GDM1 (cell line): Measurements from ENCODE around the gene DHRS13.
"Not testable (repeated sequence)": the region's sequence is repeated elsewhere in the genome, so short reads cannot be mapped to it uniquely, and the experiment has no call there.

Source experiments
- DNase-seq: peaks from one replicate; lab custom pipeline; 2025; lab: John Stamatoyannopoulos, UW

Gene DHRS13

DNA sequence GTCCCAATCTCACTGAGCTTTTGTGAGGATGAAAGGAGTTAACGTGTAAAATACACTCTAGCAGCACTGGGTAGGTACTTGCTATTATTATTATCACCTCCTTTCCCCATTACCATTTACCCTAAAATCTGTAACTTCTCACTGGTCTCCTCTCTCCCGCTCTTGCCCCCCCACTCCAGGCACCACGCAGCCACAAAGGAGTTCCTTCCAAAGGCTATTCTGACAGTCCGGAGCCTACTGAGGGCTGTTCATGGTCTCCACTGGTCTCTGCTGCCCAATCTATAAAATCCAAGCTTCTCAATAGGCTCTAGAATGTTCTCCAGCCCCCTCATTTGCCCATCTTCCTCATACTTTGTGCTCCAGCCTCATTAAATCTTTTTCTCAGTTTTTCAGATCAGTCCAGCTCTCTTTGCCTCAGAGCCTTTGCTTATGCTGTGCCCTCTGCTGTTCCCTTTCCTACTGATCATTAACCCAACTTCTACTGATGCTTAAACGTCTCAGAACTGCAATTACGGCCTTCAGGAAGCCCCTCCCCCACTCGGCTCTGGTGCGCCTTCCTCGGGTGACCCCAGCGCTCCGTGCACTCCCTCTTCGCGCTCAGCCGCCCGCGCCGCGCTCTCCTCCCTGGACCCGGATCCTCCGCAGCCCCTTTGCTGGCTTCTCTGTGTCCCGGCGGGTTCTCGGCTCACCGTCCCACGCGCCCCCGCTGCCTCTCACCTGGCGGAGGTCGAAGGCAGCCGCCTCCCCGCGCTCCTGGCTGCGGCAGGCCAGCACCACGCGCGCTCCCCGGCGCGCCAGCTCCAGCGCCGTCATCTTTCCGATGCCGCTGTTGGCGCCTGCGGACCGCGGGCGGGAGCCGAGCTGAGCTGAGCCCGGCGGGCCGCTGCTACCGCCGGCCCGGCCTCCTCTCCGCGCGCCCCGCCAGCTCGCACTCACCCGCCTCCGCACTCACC, 737 bp downstream of the DHRS13 start:
- no peak for DNase-seq

- no peak for DNase-seq
Observed at GRCh38 chr17:28900986-28901726, 1.7 kb downstream of the DHRS13 start.

- DNase-seq, result no peak
Observed at GRCh38 chr17:28899212-28899815, 3.6 kb downstream of the DHRS13 start.

DNA sequence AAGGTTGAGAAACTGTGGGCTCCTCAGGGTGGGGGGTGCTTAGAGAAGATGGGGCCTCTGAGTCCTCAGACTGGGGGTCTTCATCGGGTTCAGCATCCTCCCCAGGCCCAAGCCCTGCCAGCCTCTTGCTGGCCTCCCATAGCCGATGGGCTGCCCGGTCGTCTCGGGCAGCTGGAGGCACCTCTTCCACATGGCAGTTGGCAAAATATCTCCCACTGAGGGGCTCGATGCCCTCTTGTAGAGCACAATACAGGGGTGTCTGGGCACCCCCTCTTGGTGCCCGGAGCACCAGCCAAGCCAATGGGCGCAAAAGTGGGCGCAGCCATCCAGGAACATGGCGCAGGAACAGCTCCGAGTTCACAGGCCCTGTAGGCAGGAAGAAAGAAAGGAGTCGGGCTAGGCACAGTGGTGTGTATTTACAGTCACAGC, 4.3 kb downstream of the DHRS13 start:
- no peak for DNase-seq

DNA sequence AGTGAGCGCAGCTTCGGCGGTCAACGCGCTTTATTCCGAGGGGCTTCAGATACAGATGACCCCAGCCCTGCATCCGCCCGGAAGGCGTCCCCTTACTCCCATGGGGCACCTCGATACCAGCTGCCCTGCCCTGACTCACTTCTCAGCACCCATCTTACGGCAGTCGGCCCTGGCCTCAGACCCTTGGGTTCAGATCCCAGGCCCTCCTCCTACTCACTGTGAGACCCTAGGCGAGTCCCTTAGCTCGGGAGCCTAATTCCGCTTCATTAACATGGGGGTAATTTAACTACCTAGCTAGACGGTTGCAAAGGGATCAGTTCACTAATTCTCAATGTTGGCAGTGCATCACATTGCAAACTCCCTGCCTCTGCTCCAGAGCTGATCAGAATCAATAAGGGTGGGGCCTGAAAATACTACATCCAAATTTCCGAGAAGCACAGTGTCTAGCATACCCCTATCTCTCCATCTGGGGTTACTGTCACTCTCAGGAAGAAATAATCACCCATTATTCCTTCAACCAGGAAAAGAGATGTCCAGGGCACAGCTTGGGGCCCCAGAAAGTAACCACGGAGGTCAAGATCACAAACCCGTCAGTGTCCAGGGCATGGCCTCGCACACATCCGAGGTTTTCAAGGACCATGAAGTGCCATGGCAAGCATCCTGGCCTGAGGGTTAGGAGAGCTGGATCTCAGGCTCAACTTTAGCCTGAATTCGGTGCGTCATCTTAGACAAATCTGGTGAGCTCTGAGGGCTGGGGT, 4.9 kb downstream of the DHRS13 start:
- DNase-seq, result no peak

DNA sequence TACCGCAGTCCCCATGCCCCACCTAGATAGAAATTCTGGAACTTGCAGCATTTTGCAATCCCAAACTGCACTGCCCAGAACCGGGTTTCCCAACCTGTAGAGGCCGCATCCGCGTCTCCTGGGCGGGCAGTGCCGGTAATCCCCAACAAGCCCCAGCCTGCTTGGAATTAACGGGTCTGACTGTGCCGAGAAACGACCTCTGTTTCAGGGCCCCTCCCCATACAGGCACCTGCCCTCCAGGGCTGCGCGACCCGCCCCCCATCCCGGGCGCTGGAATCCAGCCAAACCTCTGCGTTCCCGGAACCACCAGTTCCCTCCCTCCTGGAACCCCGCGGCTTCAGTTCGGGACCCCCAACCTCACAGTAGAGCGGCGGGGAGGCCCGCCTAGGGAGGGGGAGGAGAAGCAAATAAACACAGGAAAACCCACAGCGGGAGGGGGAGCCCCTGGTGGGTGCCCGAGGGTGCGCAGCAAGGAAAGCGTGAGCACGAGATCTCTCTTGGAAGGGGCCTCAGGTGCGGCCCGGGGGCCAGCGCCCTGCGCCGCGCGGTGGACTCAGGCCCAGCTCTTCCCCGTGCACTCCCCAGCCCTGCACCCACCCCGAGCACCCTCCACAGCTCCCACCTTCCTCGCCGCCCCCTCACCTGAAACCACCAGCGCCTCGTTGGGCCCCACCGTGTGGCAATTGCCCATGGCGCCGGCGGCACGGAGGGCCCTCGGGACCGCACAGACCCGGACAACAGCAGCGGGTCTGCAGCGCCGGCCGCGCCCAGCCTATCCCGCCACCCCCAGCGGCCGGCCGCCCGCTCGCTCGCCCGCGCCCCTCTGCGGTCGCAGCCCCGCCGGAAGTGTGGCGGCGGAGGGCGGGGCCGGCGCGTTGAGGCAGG, 5.8 kb downstream of the DHRS13 start, which contains the start of gene FLOT2:
TSS of gene FLOT2 (minus strand) at position 850 of the 885 bp plus-strand sequence. CDS start at position 691, 159 bp downstream.
- peak; percentile 7 for DNase-seq

GRCh38 chr17:28896491-28896883, 6.4 kb downstream of the DHRS13 start:
- no peak for DNase-seq

DNA sequence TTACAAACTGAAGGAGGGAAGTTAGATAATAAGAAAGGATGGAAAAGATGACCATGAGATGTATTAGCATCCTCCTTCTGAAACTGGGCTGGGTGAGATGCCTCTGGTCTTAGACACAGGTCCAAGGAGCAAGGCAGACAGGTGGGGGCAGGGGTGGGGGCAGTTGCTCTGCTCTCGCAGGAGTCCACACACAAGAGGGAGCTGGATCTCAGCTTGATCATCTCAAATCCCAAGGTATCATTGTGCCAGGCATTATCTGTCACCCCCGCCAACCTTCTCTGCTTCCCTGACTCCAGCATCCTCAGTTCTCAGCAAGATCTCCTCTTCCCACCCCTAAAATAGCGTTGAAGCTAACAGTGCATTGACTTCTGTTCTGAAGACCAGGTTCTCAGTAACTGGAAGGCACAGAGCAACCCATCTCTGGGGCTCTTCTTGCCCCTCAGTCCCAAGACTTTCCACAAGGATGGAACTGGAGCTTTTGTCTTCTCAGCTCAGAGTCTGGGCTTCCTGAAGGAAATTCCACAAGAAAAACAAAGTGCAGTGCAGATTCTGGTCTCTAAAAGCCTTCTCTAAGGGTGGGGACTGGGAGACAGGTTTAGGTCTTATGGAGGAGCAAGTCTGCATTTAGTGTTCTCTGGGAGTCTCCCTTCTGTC, 7.0 kb downstream of the DHRS13 start:
- DNase-seq, result no peak

- not testable (repeated sequence) for DNase-seq
Observed at GRCh38 chr17:28893248-28894183, 9.4 kb downstream of the DHRS13 start.

DNA sequence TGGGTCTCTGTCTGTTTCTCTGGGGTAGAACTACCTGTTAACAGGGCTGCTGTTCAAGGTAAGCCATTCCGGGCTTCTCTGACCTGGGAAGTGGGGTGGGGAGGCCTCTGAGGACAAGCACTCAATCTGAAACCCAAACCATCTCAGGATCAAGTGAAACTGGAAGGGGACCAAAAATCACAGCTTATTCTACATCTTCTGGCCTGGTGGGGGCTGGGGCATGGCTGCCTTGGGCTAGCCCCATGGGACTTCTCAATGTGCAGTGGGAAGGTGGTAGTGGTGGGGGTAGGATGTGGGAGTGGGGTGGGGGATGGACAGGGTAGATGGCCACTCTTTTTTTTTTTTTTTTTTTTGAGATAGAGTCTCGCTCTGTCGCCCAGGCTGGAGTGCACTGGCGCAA, 10.9 kb downstream of the DHRS13 start:
- DNase-seq, result no peak

GRCh38 chr17:28891201-28891600, 11.7 kb downstream of the DHRS13 start:
- DNase-seq, result no peak

GRCh38 chr17:28889996-28890395, 12.9 kb downstream of the DHRS13 start:
- DNase-seq, result peak; percentile 12

- DNase-seq, result no peak
Observed at GRCh38 chr17:28888832-28889231, 14.0 kb downstream of the DHRS13 start.

DNA sequence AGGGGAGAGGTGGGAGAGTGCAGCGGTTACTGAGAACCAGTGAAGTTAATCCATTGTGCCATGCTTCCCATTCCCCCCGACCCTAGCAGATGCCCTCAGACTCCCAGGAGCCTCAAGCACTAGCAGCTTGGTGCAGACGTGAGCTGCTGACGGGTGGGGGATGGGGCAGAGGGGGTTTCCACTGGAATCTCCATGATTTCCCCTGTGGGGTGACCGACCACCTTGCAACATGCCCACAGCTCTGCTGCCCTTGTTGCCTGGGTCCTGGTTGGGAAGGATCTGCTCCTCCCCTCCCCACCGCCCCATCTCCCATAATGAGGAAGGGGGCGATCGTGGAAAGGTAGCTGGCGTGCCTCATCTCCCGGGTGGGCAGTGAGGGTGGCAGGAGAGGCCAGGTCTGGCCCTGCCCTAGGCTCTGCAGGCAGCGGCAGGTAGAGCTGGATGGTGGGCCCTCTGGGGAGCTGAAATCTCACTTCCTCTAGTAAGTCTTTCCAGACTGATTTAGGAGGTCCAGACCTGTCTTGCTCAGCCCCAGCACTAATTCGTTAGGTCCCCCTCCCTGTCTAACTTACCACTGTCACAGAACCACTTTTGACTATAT, 14.9 kb downstream of the DHRS13 start:
- no peak for DNase-seq

DNA sequence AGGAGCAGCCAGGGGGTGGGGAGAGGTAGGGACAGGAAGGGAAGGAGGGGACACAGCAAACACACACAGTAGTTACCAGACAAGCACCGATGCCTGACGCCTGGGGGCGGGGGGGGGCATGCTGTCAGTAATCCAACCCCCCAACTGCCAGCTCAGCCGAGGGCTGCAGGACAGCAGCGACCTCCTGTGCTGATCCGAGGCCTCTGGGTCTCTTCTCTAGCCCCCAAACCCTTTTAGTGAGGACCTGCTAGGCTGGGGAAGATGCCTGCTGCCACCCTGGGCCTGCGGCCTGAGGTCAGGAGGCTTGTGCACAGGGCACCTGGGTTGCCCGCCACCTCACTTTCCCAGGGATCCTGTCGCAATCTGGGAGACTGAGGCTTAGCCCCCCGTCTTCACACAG, 16.9 kb downstream of the DHRS13 start:
- DNase-seq, result no peak

DNA sequence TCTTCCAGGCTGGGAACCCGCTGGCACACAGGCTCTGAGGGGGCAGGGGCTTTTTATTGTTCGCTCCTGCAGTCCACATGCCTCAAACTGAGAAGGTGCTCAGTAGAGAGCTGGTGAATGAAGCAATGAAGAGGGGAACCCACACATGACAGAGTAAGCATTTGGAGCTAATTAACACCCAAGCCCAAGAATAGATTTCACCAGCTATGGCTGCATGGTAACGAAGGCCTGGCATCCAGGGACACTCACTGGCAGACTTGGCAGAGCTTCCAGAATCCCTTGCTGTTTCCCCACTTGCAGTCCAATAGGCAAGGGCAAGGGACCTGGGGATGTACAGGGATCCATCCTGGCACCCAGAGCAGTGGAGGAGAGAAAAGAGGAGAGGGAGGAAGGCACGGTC, 17.5 kb downstream of the DHRS13 start:
- no peak for DNase-seq

DNA sequence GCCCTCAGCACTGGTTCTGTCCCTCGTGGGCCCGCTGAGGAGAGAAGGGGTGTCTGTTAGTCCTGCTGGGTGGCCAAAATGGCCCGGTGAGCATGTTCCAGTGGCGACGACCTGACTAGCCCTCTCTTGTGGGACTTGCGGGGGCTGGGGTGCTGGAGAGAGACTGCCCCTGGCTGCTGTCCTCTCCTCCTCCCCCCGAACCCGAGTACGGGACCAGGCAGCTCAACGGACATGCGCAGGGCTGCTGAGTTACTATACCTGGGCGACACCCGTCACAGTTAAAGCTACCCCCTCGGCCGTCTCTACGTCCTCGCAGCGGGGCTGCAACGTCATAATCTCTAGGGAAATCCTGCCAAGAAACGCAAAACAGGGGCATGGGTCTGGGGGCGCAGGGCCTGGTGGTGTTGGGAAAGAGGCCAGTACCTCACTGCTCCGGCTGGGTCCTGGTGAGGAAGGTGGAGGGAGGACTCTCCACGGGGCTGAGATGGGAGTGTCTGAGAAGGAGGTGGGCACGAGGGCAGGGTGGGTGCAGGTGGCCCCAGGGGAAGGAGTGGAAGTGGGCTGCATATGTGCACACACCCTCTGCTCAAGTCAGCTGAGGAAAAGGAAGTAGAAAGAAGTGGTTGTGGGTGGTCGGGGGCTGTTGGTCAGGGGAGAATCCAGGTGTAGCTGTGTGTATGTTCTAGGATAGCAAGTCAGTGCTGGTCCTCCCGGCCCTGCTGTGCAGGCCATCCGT, 18.7 kb downstream of the DHRS13 start:
- no peak for DNase-seq
